Measurements from ENCODE around the gene PCDH9.

Gene PCDH9

GRCh38 chr13:66640231-66640630, 589.9 kb downstream of the PCDH9 start:
- DNase-seq (ENCODE audit: extremely low read depth, insufficient read length): no peak
- H3K36me3 ChIP-seq (ENCODE audit: control insufficient read depth, insufficient read depth, low read length): no peaks in the 10 kb centered on the region
- no peak for TF ChIP-seq CTCF (IDR thresholded peaks at IDR 0.05; ENCODE audit: insufficient read depth, low read length, poor library complexity, severe bottlenecking)
- no peak overlapping the region for H3K4me3 ChIP-seq (replicated peaks; ENCODE audit: low read depth, low read length)
- H3K27me3 ChIP-seq (replicated peaks; ENCODE audit: control insufficient read depth, insufficient read depth, low read length): no peaks in the 10 kb centered on the region

- TF ChIP-seq CTCF (IDR thresholded peaks at IDR 0.05; ENCODE audit: insufficient read depth, low read length, poor library complexity, severe bottlenecking): no peak
- no peaks in the 10 kb centered on the region for H3K36me3 ChIP-seq (ENCODE audit: control insufficient read depth, insufficient read depth, low read length)
- no peak for DNase-seq (ENCODE audit: extremely low read depth, insufficient read length)
- no peaks in the 10 kb centered on the region for H3K27me3 ChIP-seq (replicated peaks; ENCODE audit: control insufficient read depth, insufficient read depth, low read length)
- H3K4me3 ChIP-seq (replicated peaks; ENCODE audit: low read depth, low read length): no peak overlapping the region
These were observed 591.1 kb downstream of the PCDH9 start for GRCh38 chr13:66639044-66639443.

GRCh38 chr13:66635526-66635925, 594.6 kb downstream of the PCDH9 start:
- Histone ChIP-seq H3K27me3 (replicated peaks; ENCODE audit: control insufficient read depth, insufficient read depth, low read length) (no peaks in the 10 kb centered on the region), H3K36me3 (ENCODE audit: control insufficient read depth, insufficient read depth, low read length) (no peaks in the 10 kb centered on the region), H3K4me3 (replicated peaks; ENCODE audit: low read depth, low read length) (no peak overlapping the region)
- DNase-seq (ENCODE audit: extremely low read depth, insufficient read length): no peak
- no peak for TF ChIP-seq CTCF (IDR thresholded peaks at IDR 0.05; ENCODE audit: insufficient read depth, low read length, poor library complexity, severe bottlenecking)

- Histone ChIP-seq H3K27me3 (replicated peaks; ENCODE audit: control insufficient read depth, insufficient read depth, low read length) (no peaks in the 10 kb centered on the region), H3K36me3 (ENCODE audit: control insufficient read depth, insufficient read depth, low read length) (no peaks in the 10 kb centered on the region), H3K4me3 (replicated peaks; ENCODE audit: low read depth, low read length) (no peak overlapping the region)
- DNase-seq (ENCODE audit: extremely low read depth, insufficient read length): no peak
- TF ChIP-seq CTCF (IDR thresholded peaks at IDR 0.05; ENCODE audit: insufficient read depth, low read length, poor library complexity, severe bottlenecking): no peak
These were observed 595.8 kb downstream of the PCDH9 start for GRCh38 chr13:66634384-66634783.

GRCh38 chr13:66627512-66627911, 602.6 kb downstream of the PCDH9 start:
- no peaks in the 10 kb centered on the region for H3K36me3 ChIP-seq (ENCODE audit: control insufficient read depth, insufficient read depth, low read length)
- no peak overlapping the region for H3K4me3 ChIP-seq (replicated peaks; ENCODE audit: low read depth, low read length)
- no peaks in the 10 kb centered on the region for H3K27me3 ChIP-seq (replicated peaks; ENCODE audit: control insufficient read depth, insufficient read depth, low read length)
- TF ChIP-seq CTCF (IDR thresholded peaks at IDR 0.05; ENCODE audit: insufficient read depth, low read length, poor library complexity, severe bottlenecking): no peak
- no peak for DNase-seq (ENCODE audit: extremely low read depth, insufficient read length)

DNA sequence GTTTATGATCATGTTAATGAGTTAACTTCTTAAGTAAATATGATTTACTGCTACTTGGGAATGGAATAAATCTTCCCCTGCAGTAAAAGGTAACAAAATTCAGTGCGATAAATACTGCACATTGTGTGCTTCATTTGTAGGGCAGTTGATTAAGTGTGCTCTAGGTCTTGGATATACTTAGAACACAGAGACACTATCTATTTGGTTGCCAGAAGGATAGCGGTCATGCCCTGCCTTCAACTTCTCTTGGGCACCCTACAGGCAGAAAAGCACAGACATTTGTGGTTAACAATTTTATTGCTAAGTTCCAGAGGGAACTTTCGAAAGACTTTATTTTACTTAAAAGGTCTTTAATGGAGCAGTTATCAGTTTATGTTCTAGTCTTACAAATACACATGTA, 605.8 kb downstream of the PCDH9 start:
- Histone ChIP-seq H3K4me3 (replicated peaks; ENCODE audit: low read depth, low read length) (no peak overlapping the region), H3K36me3 (ENCODE audit: control insufficient read depth, insufficient read depth, low read length) (no peaks in the 10 kb centered on the region), H3K27me3 (replicated peaks; ENCODE audit: control insufficient read depth, insufficient read depth, low read length) (no peaks in the 10 kb centered on the region)
- TF ChIP-seq CTCF (IDR thresholded peaks at IDR 0.05; ENCODE audit: insufficient read depth, low read length, poor library complexity, severe bottlenecking): no peak
- DNase-seq (ENCODE audit: extremely low read depth, insufficient read length): no peak
